ENCODE results near the gene APOB. TPM values are rescaled to one million over a fixed set of nuclear protein-coding genes. Genes with fewer than 3 reads are reported as not detected.

Gene APOB
- total RNA-seq, 1 donor: under 0.01 TPM

DNA sequence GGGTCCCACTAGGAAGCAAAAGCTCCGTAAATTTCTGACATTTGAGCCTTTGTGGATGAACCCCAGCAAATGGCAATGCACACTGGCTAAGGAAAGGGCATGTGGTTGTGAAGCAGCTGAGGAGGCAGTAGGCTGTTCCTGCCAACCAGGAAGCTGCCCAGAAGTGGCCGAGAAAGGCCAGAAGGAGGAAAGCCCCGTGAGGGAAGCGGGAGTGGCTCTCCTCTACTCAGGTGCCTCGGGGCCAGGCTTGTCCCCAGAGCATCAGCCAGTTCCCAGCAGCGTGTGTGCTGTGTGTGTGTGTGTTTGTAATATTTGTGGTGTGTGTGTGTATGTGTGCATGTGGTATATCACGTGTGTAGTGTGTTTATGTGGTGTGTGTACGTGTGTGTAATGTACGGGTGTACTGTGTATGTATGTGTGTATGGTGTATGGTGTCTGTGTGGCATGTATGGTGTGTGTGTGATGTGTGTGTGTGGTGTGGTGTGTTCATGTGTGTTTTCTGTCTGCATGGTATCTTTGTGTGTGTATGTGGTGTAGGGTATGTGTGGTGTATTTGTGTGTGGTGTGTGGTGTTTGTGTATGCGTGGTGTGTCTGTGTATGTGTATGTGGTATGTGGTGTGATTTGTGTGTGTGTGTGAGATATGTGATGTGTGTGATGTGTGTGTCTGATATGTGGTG lies 90.6 kb downstream of the APOB start:
- TF ChIP-seq, protein P1, sequence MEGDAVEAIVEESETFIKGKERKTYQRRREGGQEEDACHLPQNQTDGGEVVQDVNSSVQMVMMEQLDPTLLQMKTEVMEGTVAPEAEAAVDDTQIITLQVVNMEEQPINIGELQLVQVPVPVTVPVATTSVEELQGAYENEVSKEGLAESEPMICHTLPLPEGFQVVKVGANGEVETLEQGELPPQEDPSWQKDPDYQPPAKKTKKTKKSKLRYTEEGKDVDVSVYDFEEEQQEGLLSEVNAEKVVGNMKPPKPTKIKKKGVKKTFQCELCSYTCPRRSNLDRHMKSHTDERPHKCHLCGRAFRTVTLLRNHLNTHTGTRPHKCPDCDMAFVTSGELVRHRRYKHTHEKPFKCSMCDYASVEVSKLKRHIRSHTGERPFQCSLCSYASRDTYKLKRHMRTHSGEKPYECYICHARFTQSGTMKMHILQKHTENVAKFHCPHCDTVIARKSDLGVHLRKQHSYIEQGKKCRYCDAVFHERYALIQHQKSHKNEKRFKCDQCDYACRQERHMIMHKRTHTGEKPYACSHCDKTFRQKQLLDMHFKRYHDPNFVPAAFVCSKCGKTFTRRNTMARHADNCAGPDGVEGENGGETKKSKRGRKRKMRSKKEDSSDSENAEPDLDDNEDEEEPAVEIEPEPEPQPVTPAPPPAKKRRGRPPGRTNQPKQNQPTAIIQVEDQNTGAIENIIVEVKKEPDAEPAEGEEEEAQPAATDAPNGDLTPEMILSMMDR (IDR thresholded peaks at IDR 0.05; ENCODE audit: insufficient read depth, low read depth, low read length): no peak

More for the DNA sequence above, 90.6 kb downstream of the APOB start:
- no peak overlapping the region for H3K4me3 ChIP-seq (ENCODE audit: low read depth, low read length)
- no peak for DNase-seq (ENCODE audit: low read depth)

Other genes starting within 250 kb of the APOB start
- gene LDAH, start 221.0 kb downstream of the APOB start, total RNA-seq: 11.0 and 25.0 TPM in 2 replicates
- gene TDRD15, start 79.9 kb upstream of the APOB start, total RNA-seq: not detected in 2 replicates